ENCODE data around the gene ZRANB1. TPM values are rescaled to one million over a fixed set of nuclear protein-coding genes. Genes with fewer than 3 reads are reported as not detected.

ZRANB1 gene
- total RNA-seq, 1 donor from 2014 or later: 18.7 TPM

- intact Hi-C loops (cut with DNase I): no loop called here
- H3K9me3 ChIP-seq: no peaks in the 10 kb centered on the region
- peaks cover 13% of the 10 kb centered on the region for H3K36me3 ChIP-seq
- no peak overlapping the region for H3K27ac ChIP-seq
- TF ChIP-seq CTCF (IDR thresholded peaks at IDR 0.05): no peak
- no peak overlapping the region for H3K4me3 ChIP-seq
- DNase-seq: no peak
- H3K27me3 ChIP-seq (ENCODE audit: low read depth): no peaks in the 10 kb centered on the region
- ATAC-seq: no peak
- H3K4me1 ChIP-seq: peaks cover 43% of the 10 kb centered on the region
These were observed 18.2 kb upstream of the ZRANB1 start for GRCh38 chr10:124923684-124924083.

- ATAC-seq (no peak), DNase-seq (no peak)
- intact Hi-C loops (cut with DNase I): no loop called here
- H3K9me3 ChIP-seq: no peaks in the 10 kb centered on the region
- H3K4me1 ChIP-seq: peaks cover 26% of the 10 kb centered on the region
- H3K27ac ChIP-seq: no peak overlapping the region
- H3K36me3 ChIP-seq: peaks cover 13% of the 10 kb centered on the region
- no peak for TF ChIP-seq CTCF (IDR thresholded peaks at IDR 0.05)
- no peaks in the 10 kb centered on the region for H3K27me3 ChIP-seq (ENCODE audit: low read depth)
- no peak overlapping the region for H3K4me3 ChIP-seq
These were observed 15.4 kb upstream of the ZRANB1 start for GRCh38 chr10:124926548-124926947.

- Histone ChIP-seq H3K4me1 (peaks cover 26% of the 10 kb centered on the region), H3K9me3 (no peaks in the 10 kb centered on the region), H3K27ac (no peak overlapping the region), H3K36me3 (peaks cover 6% of the 10 kb centered on the region), H3K4me3 (no peak overlapping the region), H3K27me3 (ENCODE audit: low read depth) (no peaks in the 10 kb centered on the region)
- DNase-seq (no peak), ATAC-seq (no peak)
- TF ChIP-seq CTCF (IDR thresholded peaks at IDR 0.05): no peak
- intact Hi-C loops (cut with DNase I): no loop called here
These were observed 13.8 kb upstream of the ZRANB1 start for GRCh38 chr10:124928087-124928486.

GRCh38 chr10:124928545-124928944, 13.4 kb upstream of the ZRANB1 start:
- Histone ChIP-seq H3K36me3 (peaks cover 6% of the 10 kb centered on the region), H3K4me3 (no peak overlapping the region), H3K4me1 (peaks cover 22% of the 10 kb centered on the region), H3K27ac (no peak overlapping the region), H3K9me3 (no peaks in the 10 kb centered on the region), H3K27me3 (ENCODE audit: low read depth) (no peaks in the 10 kb centered on the region)
- DNase-seq: no peak
- TF ChIP-seq CTCF (IDR thresholded peaks at IDR 0.05): no peak
- ATAC-seq: no peak
- intact Hi-C loops (cut with DNase I): no loop called here

GRCh38 chr10:124935946-124936345, 6.0 kb upstream of the ZRANB1 start:
- no peaks in the 10 kb centered on the region for H3K36me3 ChIP-seq
- no peaks in the 10 kb centered on the region for H3K27me3 ChIP-seq (ENCODE audit: low read depth)
- intact Hi-C loops (cut with DNase I): no loop called here
- H3K27ac ChIP-seq: no peak overlapping the region
- no peak overlapping the region for H3K4me3 ChIP-seq
- DNase-seq: no peak
- no peak for TF ChIP-seq CTCF (IDR thresholded peaks at IDR 0.05)
- ATAC-seq: no peak
- peaks cover 6% of the 10 kb centered on the region for H3K4me1 ChIP-seq
- no peaks in the 10 kb centered on the region for H3K9me3 ChIP-seq

- ATAC-seq: no peak
- Histone ChIP-seq H3K36me3 (no peaks in the 10 kb centered on the region), H3K9me3 (no peaks in the 10 kb centered on the region), H3K27ac (no peak overlapping the region), H3K4me1 (peaks cover 6% of the 10 kb centered on the region), H3K4me3 (no peak overlapping the region), H3K27me3 (ENCODE audit: low read depth) (no peaks in the 10 kb centered on the region)
- intact Hi-C loops (cut with DNase I): no loop called here
- TF ChIP-seq CTCF (IDR thresholded peaks at IDR 0.05): no peak
- no peak for DNase-seq
These were observed 5.1 kb upstream of the ZRANB1 start for GRCh38 chr10:124936813-124937212.

Data from lower lobe of right lung (tissue), 2 donors.